GM20431 (cell line): ENCODE results near the gene F7.
"Not testable (repeated sequence)": the region's sequence is repeated elsewhere in the genome, so short reads cannot be mapped to it uniquely, and the experiment has no call there.

ENCODE experiments used
- in situ Hi-C: fragments of 300-500 bp; cut with MseI, MboI; formaldehyde crosslinking; loops from one replicate; pipeline ENCODE4 v1.15.0; 2020; ENCODE audit warnings: low sequenced_read_pairs; ENCODE audit not compliant: unreplicated experiment

Gene F7

DNA sequence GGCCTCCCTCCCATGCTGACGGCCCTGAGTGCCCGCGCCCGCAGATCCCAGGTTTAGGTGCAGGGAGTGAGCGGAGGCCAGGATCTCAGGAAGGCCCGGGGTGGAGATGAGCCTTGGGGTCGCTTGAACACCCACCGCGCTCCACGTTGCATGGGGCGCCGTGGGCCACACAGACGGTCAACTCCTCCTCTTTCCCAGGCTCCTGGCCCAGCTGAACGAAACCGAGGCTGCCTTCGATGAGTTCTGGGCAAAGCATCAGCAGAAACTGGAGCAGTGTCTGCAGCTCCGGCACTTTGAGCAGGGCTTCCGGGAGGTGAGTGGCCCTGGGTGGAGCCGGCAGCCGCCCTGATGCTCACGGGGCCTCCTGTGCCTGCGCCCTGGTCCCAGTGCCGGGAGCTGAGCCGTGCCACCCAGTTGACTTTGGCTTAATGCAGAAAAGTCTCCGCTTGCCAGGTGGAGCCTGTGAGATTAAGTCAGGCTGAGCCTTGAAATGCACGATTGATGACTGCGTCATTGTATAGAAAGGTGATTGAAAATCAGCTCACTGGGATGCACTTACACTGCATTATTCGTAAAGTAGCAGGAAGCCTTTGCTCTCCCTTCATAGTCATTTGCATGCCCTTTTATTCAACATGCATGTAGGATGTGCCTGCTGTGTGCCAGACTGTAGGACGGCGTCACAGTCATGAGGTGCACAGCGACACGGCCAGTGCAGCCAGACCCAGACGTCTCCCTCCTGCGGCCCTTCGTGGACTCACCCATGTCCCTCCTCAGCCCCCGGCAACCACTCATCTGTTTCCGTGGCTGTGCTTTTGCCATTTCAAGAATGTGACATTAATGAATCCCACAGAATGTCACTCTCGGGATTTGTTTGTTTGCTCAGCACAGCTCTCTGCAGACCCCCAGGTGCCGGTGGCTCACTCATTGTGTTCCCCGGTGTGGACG is 35.5 kb upstream of the F7 start:
- in situ Hi-C loops: no loop called here

DNA sequence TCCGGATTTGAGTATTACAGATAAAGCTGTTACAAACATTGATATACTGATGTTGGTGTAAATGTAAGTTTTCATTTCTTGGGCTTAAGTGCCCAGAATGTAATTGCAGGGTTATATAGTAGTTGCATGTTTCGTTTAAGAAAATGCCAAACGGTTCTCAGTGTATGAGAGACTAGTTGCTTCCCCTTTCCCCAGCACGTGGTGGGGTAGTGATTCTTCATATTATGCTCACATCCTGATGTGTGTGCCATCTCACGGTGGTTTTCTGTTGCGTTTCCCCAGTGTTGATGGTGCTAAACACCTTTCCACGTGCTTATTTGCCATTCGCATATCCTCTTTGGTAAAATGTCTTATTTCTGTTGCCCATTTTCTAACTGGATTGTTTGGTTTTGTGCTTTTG is 34.7 kb upstream of the F7 start:
- in situ Hi-C loops: no loop called here

DNA sequence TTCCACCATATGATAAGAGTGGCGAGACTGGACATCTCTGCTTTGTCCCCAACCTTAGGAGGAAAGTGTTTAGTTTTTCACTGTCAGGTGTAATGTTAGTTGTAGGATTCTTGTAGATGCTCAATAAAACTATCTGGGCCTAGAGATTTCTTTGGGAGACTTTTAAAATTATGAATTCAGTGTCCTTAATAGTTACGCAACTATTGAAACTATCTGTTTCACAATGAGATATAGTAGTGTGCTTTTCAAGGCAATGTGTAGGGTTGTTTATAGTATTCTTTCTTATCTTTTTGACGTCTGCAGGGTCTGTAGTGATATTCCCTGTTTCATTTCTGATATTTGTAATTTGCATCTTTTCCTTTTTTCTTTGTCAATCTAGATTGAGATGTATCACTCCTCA is 33.2 kb upstream of the F7 start:
- in situ Hi-C loops: no loop called here

DNA sequence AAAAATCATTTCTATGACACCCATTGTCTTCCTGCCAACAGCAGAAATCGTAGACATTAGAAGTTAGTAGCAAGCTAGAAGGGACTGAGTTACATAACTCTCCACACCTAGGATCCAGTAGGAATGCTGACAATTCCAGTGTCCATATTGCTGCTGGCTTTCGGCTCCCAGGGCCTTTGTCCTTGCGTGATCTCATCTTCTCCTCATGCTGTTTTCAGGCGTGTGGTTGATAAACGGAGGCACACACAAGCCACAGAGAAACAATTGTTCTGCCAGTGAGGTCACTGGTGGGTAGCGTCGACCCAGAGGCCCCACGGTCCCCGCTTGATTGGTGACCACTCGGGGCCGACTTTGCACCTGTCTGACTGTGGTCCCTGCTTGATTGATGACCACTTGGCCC is 31.6 kb upstream of the F7 start:
- in situ Hi-C loops: no loop called here

DNA sequence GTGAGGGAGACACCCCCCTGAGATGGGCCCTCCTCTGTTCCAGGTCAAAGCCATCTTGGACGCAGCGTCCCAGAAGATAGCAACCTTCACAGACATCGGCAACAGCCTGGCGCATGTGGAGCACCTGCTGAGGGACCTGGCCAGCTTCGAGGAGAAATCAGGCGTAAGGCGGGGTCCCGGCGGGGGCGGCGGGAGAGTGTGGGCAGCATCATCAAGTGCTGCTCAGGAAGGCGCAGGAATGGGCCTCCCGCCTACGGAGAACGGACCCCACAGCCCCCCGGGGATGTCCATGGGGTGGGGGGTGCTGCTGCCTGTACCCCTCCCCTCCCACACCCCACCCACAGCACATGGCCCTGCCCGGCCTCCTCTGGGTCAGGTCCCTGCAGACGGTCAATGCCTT is 31.2 kb upstream of the F7 start:
- in situ Hi-C loops: no loop called here

DNA sequence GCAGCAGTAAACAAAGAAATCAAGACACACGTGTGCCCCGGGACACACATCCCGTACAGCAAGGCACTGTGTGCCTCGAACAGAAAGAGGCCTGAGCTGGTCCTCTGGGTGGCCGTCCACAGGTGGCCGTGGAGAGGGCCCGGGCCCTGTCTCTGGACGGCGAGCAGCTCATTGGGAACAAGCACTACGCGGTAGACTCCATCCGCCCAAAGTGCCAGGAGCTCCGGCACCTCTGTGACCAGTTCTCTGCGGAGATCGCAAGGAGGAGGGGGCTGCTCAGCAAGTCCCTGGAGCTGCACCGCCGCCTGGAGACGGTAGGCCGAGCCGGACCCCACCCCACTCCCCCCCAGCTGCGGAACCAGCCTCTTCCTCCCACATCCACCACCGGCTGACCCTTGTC is 30.7 kb upstream of the F7 start:
- in situ Hi-C loops: no loop called here

DNA sequence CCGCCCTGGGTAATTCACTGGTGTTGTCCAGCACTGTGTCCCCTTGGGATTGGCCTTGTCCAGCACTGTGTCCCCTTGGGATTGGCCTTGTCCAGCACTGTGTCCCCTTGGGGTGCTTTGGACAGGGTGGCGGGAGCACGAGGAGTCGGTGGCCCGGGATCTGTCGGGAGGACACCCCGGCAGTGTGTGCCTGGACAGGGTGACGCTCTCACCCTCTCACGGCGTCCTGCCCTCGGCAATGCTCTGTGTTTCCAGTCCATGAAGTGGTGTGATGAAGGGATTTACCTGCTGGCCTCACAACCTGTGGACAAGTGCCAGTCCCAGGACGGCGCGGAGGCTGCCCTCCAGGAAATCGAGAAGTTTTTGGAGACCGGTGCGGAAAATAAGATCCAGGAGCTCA is 29.9 kb upstream of the F7 start:
- in situ Hi-C loops: no loop called here

DNA sequence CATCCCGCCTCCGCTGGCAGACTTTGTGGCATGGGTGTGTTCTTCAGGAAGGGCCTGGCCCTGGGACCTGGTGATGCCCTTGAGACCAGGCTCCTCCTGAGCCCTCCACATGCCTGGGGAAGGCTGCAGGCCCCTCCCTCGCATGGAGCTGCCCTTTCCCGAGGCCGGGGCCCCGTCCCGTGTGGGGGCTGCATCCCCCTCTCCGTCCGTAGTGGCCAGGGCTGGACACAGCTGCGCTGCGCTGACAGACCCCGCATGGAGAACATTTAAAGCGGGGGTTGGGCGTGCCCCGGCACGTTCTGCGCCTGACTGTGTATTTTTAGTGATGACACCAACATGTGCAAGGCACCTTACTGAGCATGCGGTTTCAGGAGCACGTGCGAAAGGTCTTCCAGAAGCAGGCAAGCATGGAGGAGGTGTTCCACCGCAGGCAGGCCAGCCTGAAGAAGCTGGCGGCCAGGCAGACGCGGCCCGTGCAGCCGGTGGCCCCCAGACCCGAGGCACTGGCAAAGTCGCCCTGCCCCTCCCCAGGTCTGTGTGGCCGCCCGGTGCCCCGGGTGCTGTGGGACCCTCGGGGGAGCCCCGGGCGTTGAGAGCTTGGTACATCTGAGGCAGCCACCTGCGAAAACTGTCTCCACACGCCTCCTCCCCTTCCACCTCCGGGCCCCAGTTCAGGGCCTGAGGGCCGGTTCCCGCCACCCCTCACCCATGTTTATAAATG is 28.8 kb upstream of the F7 start:
- in situ Hi-C loops: no loop called here

DNA sequence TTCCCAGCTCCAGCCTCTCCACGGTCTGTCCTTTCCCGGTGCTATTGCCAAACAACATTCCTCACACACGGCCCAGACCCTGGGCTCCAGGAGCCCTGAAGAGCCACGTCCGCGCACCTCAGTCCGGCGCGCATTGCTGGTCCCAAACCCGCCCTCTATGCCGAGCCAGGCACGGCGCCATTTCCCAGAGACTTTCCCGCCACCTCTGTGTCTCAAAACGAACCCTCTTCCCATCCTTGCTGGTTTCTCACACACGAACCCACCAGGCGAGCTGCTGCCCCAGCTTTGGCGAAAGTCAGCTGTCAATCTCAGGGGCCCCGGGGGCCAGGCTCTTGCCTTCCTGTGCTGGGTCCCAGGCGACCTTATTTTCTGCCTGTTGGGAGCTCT is 28.0 kb upstream of the F7 start:
- in situ Hi-C loops: no loop called here

DNA sequence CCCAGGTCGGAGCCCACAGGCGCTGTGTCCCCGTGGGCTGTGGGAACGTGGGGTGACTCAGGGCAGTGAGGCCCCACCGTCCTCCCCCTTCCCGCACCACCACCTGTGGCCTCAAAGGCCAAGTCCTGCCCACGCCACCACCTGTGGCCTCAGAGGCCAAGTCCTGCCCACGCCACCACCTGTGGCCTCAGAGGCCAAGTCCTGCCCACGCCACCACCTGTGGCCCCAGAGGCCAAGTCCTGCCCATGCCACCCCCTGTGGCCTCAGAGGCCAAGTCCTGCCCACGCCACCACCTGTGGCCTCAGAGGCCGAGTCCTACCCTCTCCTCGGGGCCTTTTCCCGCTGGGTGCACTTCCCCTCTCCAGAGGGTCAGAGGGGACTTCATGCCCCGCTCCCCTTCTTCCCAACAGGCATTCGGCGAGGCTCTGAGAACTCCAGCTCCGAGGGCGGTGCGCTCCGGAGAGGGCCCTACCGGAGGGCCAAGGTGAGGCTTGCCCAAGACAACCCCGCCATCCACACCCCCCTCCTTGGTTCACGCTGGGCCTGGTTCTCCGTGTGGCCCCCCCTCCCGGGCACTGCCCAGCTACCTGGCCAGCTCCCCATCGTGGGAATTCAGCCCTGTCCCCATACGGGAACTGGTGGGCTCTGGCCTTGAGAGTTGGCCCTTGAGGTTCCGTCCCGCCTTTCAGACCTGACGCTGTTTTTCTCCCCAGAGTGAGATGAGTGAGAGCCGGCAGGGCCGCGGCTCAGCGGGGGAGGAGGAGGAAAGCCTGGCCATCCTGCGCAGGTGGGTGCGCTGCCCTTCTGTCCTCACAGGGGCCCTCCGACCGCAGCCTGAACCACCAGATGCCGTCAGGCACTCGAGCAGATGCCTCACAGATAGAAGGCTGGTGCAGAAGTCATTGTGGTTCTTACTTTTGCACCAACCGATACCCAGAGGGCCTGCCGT is 27.4 kb upstream of the F7 start:
- in situ Hi-C loops: no loop called here

DNA sequence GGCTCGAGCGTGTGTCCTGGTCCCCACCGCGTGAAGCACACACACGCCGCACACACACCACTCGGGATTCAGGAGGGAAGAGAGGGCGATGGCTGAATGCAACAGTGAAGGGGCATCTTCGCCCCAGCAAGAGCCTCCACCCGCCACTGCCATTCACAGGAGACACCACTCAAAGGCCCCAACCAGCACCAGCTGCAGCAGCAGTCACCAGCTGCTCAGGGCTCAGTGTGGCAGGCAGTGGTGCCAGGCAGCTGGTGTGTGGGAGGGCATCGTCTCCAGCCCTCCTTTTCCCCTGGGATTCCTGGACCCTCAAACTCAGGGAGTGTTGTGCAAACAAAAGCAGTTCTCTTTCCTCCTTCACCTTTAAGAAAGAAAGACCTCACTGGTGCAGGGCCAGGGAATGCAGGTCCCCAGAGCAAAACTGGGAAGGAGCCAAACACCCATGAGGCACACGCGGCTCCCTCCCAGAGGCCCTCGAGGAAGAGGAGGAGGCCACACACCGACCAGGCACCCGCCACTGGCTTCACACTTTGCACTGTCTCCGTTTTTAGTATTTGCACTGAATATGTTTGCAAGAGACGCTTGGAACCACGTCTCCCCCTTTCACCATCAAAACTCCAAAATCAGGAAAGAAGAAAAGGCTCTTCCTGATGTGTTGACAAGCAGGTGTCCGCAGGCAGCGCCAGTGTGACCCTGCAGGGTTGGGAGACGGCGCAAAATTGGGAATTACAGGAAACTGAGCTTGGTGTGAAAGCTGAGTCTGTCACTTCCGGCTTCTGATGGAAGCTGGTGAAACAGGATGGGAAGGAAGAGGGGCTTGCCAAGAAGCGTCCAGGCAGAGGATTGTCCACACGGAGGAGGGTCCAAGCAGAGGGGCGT is 26.4 kb upstream of the F7 start:
- in situ Hi-C loops: no loop called here

DNA sequence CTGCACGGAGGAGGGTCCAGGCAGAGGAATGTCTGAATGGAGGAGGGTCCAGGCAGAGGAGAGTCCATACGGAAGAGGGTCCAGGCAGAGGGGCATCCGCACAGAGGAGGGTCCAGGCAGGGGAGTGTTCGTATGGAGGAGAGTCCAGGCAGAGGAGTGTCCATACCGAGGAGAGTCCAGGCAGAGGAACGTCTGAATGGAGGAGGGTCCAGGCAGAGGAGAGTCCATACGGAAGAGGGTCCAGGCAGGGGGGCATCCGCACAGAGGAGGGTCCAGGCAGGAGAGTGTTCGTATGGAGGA is 25.9 kb upstream of the F7 start:
- in situ Hi-C loops: not testable (repeated sequence)

DNA sequence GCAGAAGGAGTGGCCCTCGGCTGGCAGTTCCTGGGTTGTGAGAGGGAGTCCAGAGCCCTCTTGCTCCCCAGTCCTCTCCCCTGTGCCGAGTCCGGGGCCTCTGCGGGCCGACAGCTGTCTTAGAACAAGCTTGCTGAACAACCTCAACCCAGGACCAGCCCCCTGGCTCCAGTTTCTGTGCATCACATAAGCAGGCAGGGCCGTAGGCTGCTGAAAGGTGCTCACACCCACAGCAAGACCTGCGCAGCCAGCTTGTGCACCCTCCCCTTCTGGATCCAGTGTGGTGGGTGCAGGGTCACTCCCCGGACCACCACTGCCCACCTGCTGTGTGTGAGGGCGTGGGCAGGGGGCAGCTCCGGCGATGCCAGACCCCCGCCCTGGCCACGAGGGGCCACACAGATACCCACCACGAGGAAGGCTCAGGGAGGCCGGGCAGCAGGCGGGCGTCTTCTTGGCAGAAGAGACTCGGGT is 25.2 kb upstream of the F7 start:
- in situ Hi-C loops: no loop called here

DNA sequence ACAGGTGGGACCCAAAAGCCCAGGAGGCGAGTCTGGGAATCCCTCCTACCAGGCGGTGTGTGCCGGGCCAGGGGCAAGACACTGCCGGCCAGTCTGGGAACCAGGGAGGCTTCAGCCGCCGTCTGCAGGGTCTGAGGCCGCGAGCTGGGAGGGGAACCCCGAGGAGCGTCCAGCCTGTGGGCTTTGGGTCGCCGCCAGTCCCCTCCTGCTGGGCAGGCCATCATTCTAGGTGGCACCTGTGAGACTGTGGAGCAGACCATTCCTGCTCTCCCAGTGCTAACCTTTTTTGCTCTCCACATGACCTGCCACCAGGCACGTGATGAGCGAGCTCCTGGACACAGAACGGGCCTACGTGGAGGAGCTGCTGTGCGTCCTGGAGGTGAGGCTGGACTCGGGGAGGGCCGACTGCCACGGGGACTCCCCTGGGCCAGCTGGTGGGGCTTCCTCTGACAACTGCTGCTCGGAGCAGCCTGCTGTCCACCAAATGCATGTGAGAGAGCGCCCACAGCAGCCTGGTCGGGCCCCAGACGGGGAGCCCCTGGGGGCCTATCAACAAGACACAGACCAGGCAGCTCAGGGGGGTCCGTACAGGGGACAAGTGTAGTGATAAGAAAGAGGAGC is 24.6 kb upstream of the F7 start:
- in situ Hi-C loops: no loop called here

DNA sequence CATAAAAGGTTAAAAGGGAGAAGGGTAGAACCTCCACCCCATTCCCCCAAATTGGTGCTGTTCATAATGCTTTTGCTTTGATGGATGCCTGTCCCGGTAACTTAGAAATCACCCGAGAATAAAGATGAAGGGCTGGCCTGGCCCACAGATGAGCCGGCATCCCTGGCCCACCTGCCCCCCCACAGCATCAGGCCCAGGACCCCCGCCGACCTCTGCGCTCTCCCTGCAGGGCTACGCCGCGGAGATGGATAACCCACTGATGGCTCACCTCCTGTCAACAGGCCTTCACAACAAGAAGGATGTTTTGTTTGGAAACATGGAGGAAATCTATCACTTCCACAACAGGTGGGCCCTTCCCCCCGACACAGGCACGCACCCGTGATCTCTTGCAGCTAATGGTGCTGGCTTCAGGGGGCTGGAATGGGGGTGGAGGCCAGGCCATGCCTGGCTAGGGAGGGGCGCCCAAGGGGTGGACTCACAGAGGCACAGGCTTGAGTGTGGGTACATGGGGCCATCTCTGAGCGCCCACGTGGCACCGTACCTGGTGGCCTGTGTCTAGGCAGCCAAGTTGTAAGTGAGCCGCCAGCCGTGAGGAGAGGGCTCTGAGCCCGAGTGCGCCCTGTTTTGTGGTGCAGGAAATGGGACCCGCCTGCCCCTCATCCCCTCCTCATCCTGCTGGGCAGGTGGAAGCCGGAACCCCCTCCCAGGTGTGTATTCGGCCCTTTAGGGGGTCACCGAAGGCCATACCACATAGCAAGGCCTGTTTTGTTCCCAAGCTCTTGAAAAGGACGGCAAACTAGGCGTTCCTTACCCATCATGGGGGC is 23.2 kb upstream of the F7 start:
- in situ Hi-C loops: no loop called here

DNA sequence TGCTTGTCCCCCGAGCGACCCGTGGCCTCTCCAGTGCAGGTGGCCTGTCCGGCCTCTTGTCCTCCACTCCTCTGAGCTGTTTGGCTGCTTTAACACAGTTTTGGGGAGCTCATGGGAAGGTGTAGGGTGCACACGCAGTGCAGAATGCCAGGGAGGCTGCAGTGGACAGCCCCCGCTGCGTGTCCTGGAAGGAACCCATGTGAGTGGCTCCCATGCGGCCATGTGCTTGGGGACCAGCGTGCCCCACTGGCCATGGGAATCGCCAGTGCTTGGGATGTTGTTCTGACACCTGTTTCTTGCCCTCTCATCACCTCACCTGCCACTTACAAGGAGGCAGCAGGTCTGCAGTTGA is 22.6 kb upstream of the F7 start:
- in situ Hi-C loops: no loop called here

DNA sequence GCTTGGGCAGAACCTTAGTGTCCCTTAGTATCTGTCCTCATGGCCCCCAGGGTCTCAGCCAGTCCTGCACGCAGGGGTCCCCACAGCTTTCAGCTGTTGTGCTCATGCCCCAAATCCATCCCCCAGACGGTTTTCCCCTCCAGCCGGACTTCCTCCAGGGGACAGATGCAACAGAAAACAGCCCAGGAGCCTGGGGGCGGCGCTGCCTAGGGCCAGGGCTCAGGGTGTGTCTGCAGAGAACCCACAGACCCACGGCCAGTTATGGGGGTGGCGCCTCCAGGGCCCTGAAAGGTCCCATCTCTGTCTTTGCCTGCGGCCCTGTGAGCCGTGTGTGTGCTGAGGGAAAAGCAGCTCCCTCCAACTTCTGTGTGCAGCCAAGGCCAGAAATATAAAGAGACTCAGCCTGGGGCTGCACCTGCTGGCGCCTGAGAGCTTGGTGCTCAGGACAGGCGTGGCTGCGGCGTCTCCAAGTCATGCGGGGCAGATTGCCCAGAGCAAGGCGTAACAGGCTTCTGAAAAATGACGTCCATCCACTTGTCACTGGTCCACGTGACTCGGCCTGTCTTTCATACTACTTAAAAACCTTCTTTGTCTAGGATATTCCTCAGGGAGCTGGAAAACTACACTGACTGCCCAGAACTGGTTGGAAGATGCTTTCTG is 22.1 kb upstream of the F7 start:
- in situ Hi-C loops: no loop called here
